ENCODE measurements around the gene TOMM5. TPM values are rescaled to one million over a fixed set of nuclear protein-coding genes. Genes with fewer than 3 reads are reported as not detected.

TOMM5 gene
- total and polyA plus RNA-seq, 8 donors, result 22.8 to 59.2 (median 38.0) TPM

- no peak for FAIRE-seq
- no peaks in the 10 kb centered on the region for H3K9me3 ChIP-seq
- no peaks in the 10 kb centered on the region for H3K27me3 ChIP-seq
- no peak overlapping the region for H3K4me3 ChIP-seq
- H3K36me3 ChIP-seq, result no peaks in the 10 kb centered on the region
- no peak overlapping the region for H3K27ac ChIP-seq
- ATAC-seq, result no peak
- H3K4me1 ChIP-seq, result no peaks in the 10 kb centered on the region
- intact Hi-C loops (cut with DNase I), result no loop called here
- 28 to 39% methylated on average over 5 of the region's 5 CpGs for WGBS, 2 donors
- no peak for DNase-seq
- no peak for TF ChIP-seq CTCF (IDR thresholded peaks at IDR 0.05)
Observed at GRCh38 chr9:37626708-37627292, 34.4 kb upstream of the TOMM5 start.

- H3K4me3 ChIP-seq, result no peak overlapping the region
- no peaks in the 10 kb centered on the region for H3K9me3 ChIP-seq
- 81 to 82% methylated on average over 12 of the region's 12 CpGs for WGBS, 2 donors
- no peak for FAIRE-seq
- ATAC-seq, result no peak
- H3K27ac ChIP-seq, result no peak overlapping the region
- no peaks in the 10 kb centered on the region for H3K36me3 ChIP-seq
- no peak for DNase-seq
- intact Hi-C loops (cut with DNase I), result no loop called here
- no peaks in the 10 kb centered on the region for H3K4me1 ChIP-seq
- no peaks in the 10 kb centered on the region for H3K27me3 ChIP-seq
- TF ChIP-seq CTCF (IDR thresholded peaks at IDR 0.05), result no peak
Observed at GRCh38 chr9:37625758-37626147, 33.4 kb upstream of the TOMM5 start.

GRCh38 chr9:37625036-37625757 is 32.8 kb upstream of the TOMM5 start:
- Histone ChIP-seq H3K36me3 (no peaks in the 10 kb centered on the region), H3K27me3 (no peaks in the 10 kb centered on the region), H3K27ac (no peak overlapping the region), H3K9me3 (no peaks in the 10 kb centered on the region), H3K4me3 (no peak overlapping the region), H3K4me1 (no peaks in the 10 kb centered on the region)
- intact Hi-C loops (cut with DNase I), result no loop called here
- TF ChIP-seq CTCF (IDR thresholded peaks at IDR 0.05), result no peak
- no peak for DNase-seq
- WGBS, 2 donors, result 83 to 90% methylated on average over 5 of the region's 5 CpGs
- ATAC-seq, result no peak
- no peak for FAIRE-seq

- Histone ChIP-seq H3K9me3 (no peaks in the 10 kb centered on the region), H3K27me3 (no peaks in the 10 kb centered on the region), H3K36me3 (no peaks in the 10 kb centered on the region), H3K4me3 (no peak overlapping the region), H3K4me1 (no peaks in the 10 kb centered on the region), H3K27ac (no peak overlapping the region)
- FAIRE-seq (no peak), ATAC-seq (no peak), DNase-seq (no peak)
- WGBS, 2 donors, result 84 to 96% methylated on average over 1 of the region's 1 CpG
- TF ChIP-seq CTCF (IDR thresholded peaks at IDR 0.05), result no peak
- intact Hi-C loops (cut with DNase I), result no loop called here
Observed at GRCh38 chr9:37624073-37624472, 31.7 kb upstream of the TOMM5 start.

GRCh38 chr9:37623267-37623666 is 30.9 kb upstream of the TOMM5 start:
- DNase-seq, result no peak
- Histone ChIP-seq H3K36me3 (no peaks in the 10 kb centered on the region), H3K27me3 (no peaks in the 10 kb centered on the region), H3K4me1 (no peaks in the 10 kb centered on the region), H3K9me3 (no peaks in the 10 kb centered on the region), H3K27ac (no peak overlapping the region), H3K4me3 (no peak overlapping the region)
- no peak for ATAC-seq
- TF ChIP-seq CTCF (IDR thresholded peaks at IDR 0.05), result no peak
- WGBS, 2 donors, result 76 to 82% methylated on average over 2 of the region's 2 CpGs
- intact Hi-C loops (cut with DNase I), result no loop called here
- no peak for FAIRE-seq
